ENCODE measurements around the gene RPL37A.

The RPL37A gene

GRCh38 chr2:216539120-216539519, 40.5 kb downstream of the RPL37A start:
- H3K27me3 ChIP-seq (ENCODE audit: control insufficient read depth, insufficient read depth, low read length) = peaks cover 3% of the 10 kb centered on the region
- H3K4me3 ChIP-seq (ENCODE audit: low read depth, low read length) = no peak overlapping the region
- no peak for TF ChIP-seq CTCF (IDR thresholded peaks at IDR 0.05)
- H3K4me1 ChIP-seq = peaks cover 3% of the 10 kb centered on the region
- H3K79me2 ChIP-seq = no peaks in the 10 kb centered on the region
- H3K27ac ChIP-seq = no peak overlapping the region
- no peak overlapping the region for H3K9ac ChIP-seq
- H3K9me3 ChIP-seq (ENCODE audit: control insufficient read depth, low read length) = no peaks in the 10 kb centered on the region
- H3K4me2 ChIP-seq (ENCODE audit: low read length) = no peak overlapping the region
- H3K36me3 ChIP-seq (ENCODE audit: control insufficient read depth, insufficient read depth, low read length) = no peaks in the 10 kb centered on the region
- H2AFZ ChIP-seq = no peak overlapping the region

DNA sequence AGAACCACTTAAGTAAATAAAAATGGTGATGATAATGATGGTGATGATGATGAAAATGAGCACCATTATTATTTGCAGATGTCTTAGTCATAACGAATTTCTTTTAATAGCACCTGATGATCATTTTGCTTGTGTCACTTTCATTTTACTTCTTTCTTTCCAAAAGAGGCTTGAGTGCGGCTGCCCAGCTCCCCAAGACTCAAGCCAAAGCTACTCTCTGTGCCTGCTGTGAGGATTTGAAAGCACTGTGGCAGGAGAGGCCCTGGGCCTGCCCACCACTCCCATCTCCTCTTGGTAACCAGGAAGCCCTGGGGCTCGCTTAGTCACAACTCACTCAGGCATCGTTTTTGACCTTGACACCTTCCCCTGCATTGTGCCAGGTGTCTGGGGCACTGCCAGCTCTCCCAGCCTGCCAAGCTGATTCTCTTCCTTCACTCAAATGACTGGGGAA, 41.2 kb downstream of the RPL37A start:
- Histone ChIP-seq H2AFZ (no peak overlapping the region), H3K4me1 (peaks cover 3% of the 10 kb centered on the region), H3K79me2 (no peaks in the 10 kb centered on the region), H3K27ac (no peak overlapping the region), H3K9ac (no peak overlapping the region), H3K9me3 (ENCODE audit: control insufficient read depth, low read length) (no peaks in the 10 kb centered on the region), H3K27me3 (ENCODE audit: control insufficient read depth, insufficient read depth, low read length) (no peaks in the 10 kb centered on the region), H3K4me3 (ENCODE audit: low read depth, low read length) (no peak overlapping the region), H3K36me3 (ENCODE audit: control insufficient read depth, insufficient read depth, low read length) (no peaks in the 10 kb centered on the region), H3K4me2 (ENCODE audit: low read length) (no peak overlapping the region)
- no peak for TF ChIP-seq CTCF (IDR thresholded peaks at IDR 0.05)

GRCh38 chr2:216540920-216541319, 42.3 kb downstream of the RPL37A start:
- Histone ChIP-seq H3K9me3 (ENCODE audit: control insufficient read depth, low read length) (no peaks in the 10 kb centered on the region), H3K79me2 (no peaks in the 10 kb centered on the region), H3K36me3 (ENCODE audit: control insufficient read depth, insufficient read depth, low read length) (no peaks in the 10 kb centered on the region), H3K4me3 (ENCODE audit: low read depth, low read length) (no peak overlapping the region), H3K27me3 (ENCODE audit: control insufficient read depth, insufficient read depth, low read length) (no peaks in the 10 kb centered on the region), H3K4me2 (ENCODE audit: low read length) (no peak overlapping the region), H2AFZ (no peak overlapping the region), H3K9ac (no peak overlapping the region), H3K4me1 (no peaks in the 10 kb centered on the region), H3K27ac (no peak overlapping the region)
- TF ChIP-seq CTCF (IDR thresholded peaks at IDR 0.05) = no peak

DNA sequence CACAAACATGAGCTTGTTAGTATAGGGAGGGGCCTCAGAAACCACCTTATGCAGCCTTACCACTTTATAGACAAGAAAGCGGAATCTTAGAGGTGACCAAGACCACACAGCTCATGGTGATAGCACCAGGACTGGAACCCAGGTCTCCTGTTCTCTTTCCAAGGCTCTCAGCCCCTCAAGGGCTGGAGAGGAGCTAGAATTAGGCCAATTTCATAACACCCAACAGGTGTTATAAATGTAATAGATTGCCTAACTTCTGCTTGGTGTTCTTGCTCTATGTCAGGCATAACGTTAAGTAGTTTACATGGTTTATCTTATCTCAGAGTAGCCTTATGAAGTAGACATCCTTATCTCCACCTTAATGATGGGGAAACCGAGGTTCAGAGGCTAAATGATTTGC, 42.9 kb downstream of the RPL37A start:
- no peaks in the 10 kb centered on the region for H3K9me3 ChIP-seq (ENCODE audit: control insufficient read depth, low read length)
- H3K79me2 ChIP-seq = no peaks in the 10 kb centered on the region
- TF ChIP-seq CTCF (IDR thresholded peaks at IDR 0.05) = no peak
- H3K36me3 ChIP-seq (ENCODE audit: control insufficient read depth, insufficient read depth, low read length) = no peaks in the 10 kb centered on the region
- H3K9ac ChIP-seq = no peak overlapping the region
- H2AFZ ChIP-seq = no peak overlapping the region
- no peaks in the 10 kb centered on the region for H3K27me3 ChIP-seq (ENCODE audit: control insufficient read depth, insufficient read depth, low read length)
- H3K4me3 ChIP-seq (ENCODE audit: low read depth, low read length) = no peak overlapping the region
- H3K4me2 ChIP-seq (ENCODE audit: low read length) = no peak overlapping the region
- H3K4me1 ChIP-seq = no peaks in the 10 kb centered on the region
- no peak overlapping the region for H3K27ac ChIP-seq

- H3K27ac ChIP-seq = no peak overlapping the region
Observed at GRCh38 chr2:216545359-216545758, 46.7 kb downstream of the RPL37A start.

More at GRCh38 chr2:216545359-216545758, 46.7 kb downstream of the RPL37A start:
- Histone ChIP-seq H3K36me3 (ENCODE audit: control insufficient read depth, insufficient read depth, low read length) (no peaks in the 10 kb centered on the region), H3K4me1 (no peaks in the 10 kb centered on the region), H3K4me2 (ENCODE audit: low read length) (no peak overlapping the region), H3K27me3 (ENCODE audit: control insufficient read depth, insufficient read depth, low read length) (no peaks in the 10 kb centered on the region), H2AFZ (no peak overlapping the region), H3K9me3 (ENCODE audit: control insufficient read depth, low read length) (no peaks in the 10 kb centered on the region), H3K4me3 (ENCODE audit: low read depth, low read length) (no peak overlapping the region), H3K79me2 (no peaks in the 10 kb centered on the region), H3K9ac (no peak overlapping the region)
- no peak for TF ChIP-seq CTCF (IDR thresholded peaks at IDR 0.05)
